OCI-LY7 (cell line): ENCODE data around the gene CYB561D1.

ENCODE experiments used
- CTCF ChIP-seq: fragments of 200-600 bp; sonication (generic); conservative IDR thresholded peaks from 2 replicates; pipeline ENCODE4 v1.5.1; 2014; ENCODE audit warnings: mild to moderate bottlenecking, antibody characterized with exemption, low read length, moderate library complexity, mixed read lengths
- EZH2phosphoT487 ChIP-seq: fragments of 200-600 bp; sonication (generic); IDR thresholded peaks from 2 replicates; pipeline ENCODE4 v1.6.1; 2018; ENCODE audit warnings: low read depth, borderline replicate concordance, mild to moderate bottlenecking, mixed run types, antibody characterized with exemption, low read length, moderate library complexity, mixed read lengths

- no peak for TF ChIP-seq CTCF
- TF ChIP-seq EZH2phosphoT487: no peak
These were observed 48.8 kb downstream of the CYB561D1 start for GRCh38 chr1:109542657-109543056.
